ENCODE results near the gene TUBGCP6.
A peak's percentile ranks its signal among the peaks of the same experiment; 100 is the strongest.

TUBGCP6 gene

GRCh38 chr22:50225200-50225969 is 19.4 kb downstream of the TUBGCP6 start:
- no peak for TF ChIP-seq CTCF (IDR thresholded peaks at IDR 0.05)
- TF ChIP-seq ZFX (IDR thresholded peaks at IDR 0.05; ENCODE audit: borderline replicate concordance), result no peak
- no peak overlapping the region for H3K27ac ChIP-seq

DNA sequence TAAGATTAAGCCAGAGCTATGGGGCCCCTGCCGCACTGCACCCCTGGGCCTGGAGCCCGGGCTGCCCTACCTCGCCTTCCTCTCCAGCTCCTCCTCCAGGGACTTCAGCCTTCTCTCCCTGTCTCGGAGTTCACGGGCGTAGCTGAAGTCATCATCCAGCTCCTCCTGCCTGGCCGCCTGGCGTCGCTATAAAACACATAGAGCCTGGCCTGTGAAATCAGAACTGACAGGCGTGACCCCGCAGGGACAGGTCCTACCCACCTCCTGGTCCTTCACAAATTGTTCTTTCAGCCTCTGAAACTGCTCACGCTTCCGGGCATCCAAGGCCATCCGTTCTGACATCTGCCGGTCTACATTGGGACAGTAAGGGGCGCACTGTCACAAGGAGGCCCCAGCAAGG is 20.8 kb downstream of the TUBGCP6 start:
- TF ChIP-seq CTCF (IDR thresholded peaks at IDR 0.05), result no peak
- TF ChIP-seq ZFX (IDR thresholded peaks at IDR 0.05; ENCODE audit: borderline replicate concordance), result no peak
- no peak overlapping the region for H3K27ac ChIP-seq

GRCh38 chr22:50222508-50222907 is 22.3 kb downstream of the TUBGCP6 start:
- TF ChIP-seq CTCF (IDR thresholded peaks at IDR 0.05) (no peak), ZFX (IDR thresholded peaks at IDR 0.05; ENCODE audit: borderline replicate concordance) (no peak)
- H3K27ac ChIP-seq, result no peak overlapping the region

DNA sequence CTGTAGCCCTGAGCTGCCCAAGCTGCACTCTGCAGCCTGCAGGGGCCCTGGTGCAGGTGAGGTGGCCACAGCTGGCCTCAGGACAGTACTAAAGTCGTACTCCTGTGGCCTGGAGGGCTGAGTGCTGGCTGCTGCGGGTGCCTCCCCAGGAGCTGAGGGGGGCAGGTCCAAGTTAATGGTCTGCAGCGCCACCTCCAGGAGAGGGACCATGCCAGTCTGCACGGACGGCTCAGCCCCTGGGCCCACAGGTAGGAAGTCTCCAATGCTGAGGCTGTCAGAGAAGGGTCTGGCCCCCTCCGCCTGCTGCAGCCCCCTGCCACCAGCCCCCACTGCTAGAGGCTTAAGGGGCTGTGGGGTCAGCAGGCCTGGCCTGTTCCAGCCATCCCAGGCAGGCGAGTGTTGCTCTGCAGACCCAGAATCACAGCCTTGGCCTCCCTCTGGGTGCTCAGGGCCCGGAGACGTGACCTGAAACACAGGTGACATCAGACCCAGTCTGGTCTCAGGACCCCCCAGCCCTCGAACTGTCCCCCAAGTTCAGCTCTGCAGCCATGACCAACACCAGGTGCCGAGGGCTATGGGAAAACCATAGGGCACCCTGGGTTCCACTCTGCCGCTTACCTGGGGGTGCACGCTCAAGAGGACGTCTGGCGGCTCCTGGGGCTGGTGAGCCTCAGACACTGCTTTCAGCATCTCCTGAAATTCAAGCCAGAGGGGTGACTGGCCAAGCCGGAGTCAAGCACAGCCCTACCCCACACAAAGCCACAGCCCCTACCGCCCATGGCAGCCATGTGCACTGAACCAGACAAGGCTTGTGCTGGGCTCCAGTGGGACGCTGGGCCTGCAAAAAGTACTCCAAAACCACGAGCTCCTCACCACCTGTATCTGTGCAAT is 23.2 kb downstream of the TUBGCP6 start:
- TF ChIP-seq ZFX (IDR thresholded peaks at IDR 0.05; ENCODE audit: borderline replicate concordance) (no peak), CTCF (IDR thresholded peaks at IDR 0.05) (peak; percentile 27; the same call in 1 of the 2 replicates)
- no peak overlapping the region for H3K27ac ChIP-seq

DNA sequence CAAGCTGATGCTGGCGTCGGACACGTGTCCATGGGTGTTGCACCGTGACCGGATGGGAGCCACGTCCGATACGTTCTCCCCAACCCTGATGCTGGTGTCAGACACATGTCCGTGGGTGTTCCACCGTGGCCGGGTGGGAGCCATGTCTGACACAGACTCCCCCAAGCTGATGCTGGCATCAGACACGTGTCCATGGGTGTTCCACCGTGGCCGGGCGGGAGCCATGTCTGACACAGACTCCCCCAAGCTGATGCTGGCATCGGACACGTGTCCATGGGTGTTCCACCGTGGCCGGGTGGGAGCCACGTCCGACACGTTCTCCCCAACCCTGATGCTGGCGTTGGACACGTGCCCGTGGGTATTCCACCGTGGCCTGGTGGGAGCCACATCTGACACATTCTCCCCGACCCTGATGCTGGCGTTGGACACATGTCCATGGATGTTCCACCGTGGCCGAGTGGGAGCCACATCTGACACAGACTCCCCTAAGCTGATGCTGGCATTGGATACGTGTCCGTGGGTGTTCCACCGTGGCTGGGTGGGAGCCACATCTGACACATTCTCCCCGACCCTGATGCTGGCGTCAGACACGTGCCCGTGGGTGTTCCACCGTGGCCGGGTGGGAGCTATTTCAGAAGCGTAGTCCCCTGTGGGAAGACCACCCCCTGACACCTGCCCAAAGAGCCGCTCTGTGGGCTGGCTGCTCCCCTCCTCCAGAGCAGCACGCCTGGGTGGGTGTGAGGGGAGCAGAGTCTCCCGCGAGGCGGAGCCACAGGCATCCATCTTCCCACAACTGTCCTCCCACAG is 24.0 kb downstream of the TUBGCP6 start:
- H3K27ac ChIP-seq, result no peak overlapping the region
- TF ChIP-seq CTCF (IDR thresholded peaks at IDR 0.05) (no peak), ZFX (IDR thresholded peaks at IDR 0.05; ENCODE audit: borderline replicate concordance) (no peak)

DNA sequence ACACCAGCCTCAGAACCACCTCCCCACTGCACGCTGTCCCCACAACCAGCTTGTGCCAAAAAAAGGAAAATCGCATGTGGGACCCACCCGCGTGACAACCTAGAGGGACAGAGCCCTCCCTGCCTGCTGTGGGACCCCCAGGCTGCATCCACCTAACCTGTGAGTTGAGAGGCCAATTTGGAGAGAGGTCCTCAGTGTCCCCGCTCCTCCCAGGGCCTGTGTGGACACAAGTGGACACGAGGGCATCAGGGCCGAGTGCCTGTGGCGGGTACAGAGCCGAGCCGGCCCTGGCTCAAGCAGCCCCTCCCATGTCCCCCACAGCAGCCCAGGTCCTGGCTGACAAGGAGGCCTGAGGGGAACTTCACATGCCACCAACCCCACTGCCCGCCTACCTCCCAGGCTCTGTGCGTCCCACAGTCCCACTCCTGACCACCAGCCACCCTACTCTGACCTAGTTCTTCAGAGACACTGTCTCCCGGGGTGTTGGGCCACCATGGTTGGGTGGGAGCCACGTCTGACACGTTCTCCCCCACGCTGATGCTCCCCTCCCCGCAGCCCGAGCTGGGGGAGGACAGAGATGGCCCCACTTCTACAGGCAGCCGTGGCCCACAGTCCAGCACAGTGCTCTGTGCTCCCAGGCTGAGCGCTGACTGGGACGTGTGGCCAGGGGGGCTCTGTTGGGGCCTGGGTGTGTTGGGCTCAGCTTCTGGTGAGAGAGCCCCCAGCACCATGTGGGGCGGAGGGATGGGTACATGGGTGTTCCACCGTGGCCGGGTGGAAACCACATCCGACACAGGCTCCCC is 24.8 kb downstream of the TUBGCP6 start:
- peak overlapping the region; percentile 56 for H3K27ac ChIP-seq
- no peak for TF ChIP-seq ZFX (IDR thresholded peaks at IDR 0.05; ENCODE audit: borderline replicate concordance)
